Stomach (tissue), 4 donors: Measurements from ENCODE around the gene IFNG-AS1.

Experiments
- CTCF ChIP-seq, 7 experiments: fragments of 450-650 bp in 4 of 7; fragments of 200-600 bp in 3 of 7; sonication (generic) in 3 of 7; IDR thresholded peaks; one replicate each; pipeline ENCODE4 v1.5.1; 2016 to 2019; ENCODE audit warnings: antibody characterized with exemption in 7 of 7, control low read depth in 2 of 7, mild to moderate bottlenecking in 1 of 7
- EP300 ChIP-seq: sonication (generic); formaldehyde crosslinking; IDR thresholded peaks from one replicate; pipeline ENCODE4 v1.6.1; 2017; ENCODE audit warnings: antibody characterized with exemption
- POLR2A ChIP-seq, 4 donors: fragments of 450-650 bp; IDR thresholded peaks; one replicate each; pipeline ENCODE4 v1.6.1; 2016; ENCODE audit warnings: antibody characterized with exemption in 4 of 4, control low read depth in 2 of 4, mild to moderate bottlenecking in 1 of 4, moderate library complexity in 1 of 4
- POLR2AphosphoS5 ChIP-seq, 3 donors: sonication (generic); formaldehyde crosslinking; IDR thresholded peaks; one replicate each; pipeline ENCODE4 v1.6.1; 2016; ENCODE audit warnings: antibody characterized with exemption in 3 of 3

DNA sequence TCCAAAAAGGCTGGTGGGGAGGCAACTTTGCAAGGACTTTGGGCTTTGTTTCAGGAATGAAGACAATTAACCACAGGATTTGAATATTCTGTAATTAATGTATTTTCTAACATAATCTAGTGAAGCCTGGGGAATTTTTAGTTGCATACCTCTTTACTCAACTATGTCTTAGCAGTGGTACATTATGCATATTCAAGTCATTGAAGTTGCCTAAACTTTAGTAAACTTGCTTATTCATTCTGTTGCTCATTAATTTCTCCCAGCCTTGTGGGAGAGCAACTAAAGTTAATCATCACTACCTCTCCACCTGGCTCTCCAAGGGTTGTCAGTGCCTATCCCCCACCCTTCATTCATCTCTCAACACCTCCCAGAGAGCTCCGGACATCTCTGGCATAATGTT lies 54.2 kb downstream of the IFNG-AS1 start:
- TF ChIP-seq CTCF (IDR thresholded peaks at IDR 0.05) (no peak), POLR2AphosphoS5 (IDR thresholded peaks at IDR 0.05) (no peak), EP300 (no peak), POLR2A (IDR thresholded peaks at IDR 0.05) (no peak)
